Stimulated activated CD4-positive, alpha-beta T cell treated with anti-CD3 and anti-CD28 coated beads, Interleukin-2, amount 100 ng/mL, for 4 hours (primary cell): Measurements from ENCODE around the gene DMRT1.

Experiments
- DNase-seq: peaks from one replicate; pipeline ENCODE4 v3.0.0-alpha.2; 2020; ENCODE audit warnings: low read depth

The DMRT1 gene

GRCh38 chr9:841371-842209, at the start of gene DMRT1:
Gene DMRT1 (plus strand): TSS chr9:841697. CDS start chr9:841839, 142 bp downstream.
- no peak for DNase-seq

- DNase-seq: no peak
Observed at GRCh38 chr9:792331-793260, 48.9 kb upstream of the DMRT1 start.

GRCh38 chr9:794386-794785, 47.1 kb upstream of the DMRT1 start:
- DNase-seq: no peak

- no peak for DNase-seq
Observed at GRCh38 chr9:795869-796268, 45.6 kb upstream of the DMRT1 start.

GRCh38 chr9:800591-801150, 40.8 kb upstream of the DMRT1 start:
- no peak for DNase-seq

- DNase-seq: no peak
Observed at GRCh38 chr9:801399-802071, 40.0 kb upstream of the DMRT1 start.

GRCh38 chr9:804026-804425, 37.5 kb upstream of the DMRT1 start:
- DNase-seq: no peak

- no peak for DNase-seq
Observed at GRCh38 chr9:805151-805550, 36.3 kb upstream of the DMRT1 start.

GRCh38 chr9:806285-807156, 35.0 kb upstream of the DMRT1 start:
- DNase-seq: no peak

GRCh38 chr9:811106-811531, 30.4 kb upstream of the DMRT1 start:
- DNase-seq: no peak

- no peak for DNase-seq
Observed at GRCh38 chr9:818958-819357, 22.5 kb upstream of the DMRT1 start.

GRCh38 chr9:826500-827280, 14.8 kb upstream of the DMRT1 start:
- DNase-seq: no peak

GRCh38 chr9:840343-840742, 1.2 kb upstream of the DMRT1 start:
- no peak for DNase-seq

- DNase-seq: no peak
Observed at GRCh38 chr9:842635-843426, 1.3 kb downstream of the DMRT1 start.

- no peak for DNase-seq
Observed at GRCh38 chr9:843427-843785, 1.9 kb downstream of the DMRT1 start.

- no peak for DNase-seq
Observed at GRCh38 chr9:846852-847251, 5.4 kb downstream of the DMRT1 start.

- DNase-seq: no peak
Observed at GRCh38 chr9:847505-847904, 6.0 kb downstream of the DMRT1 start.

- DNase-seq: no peak
Observed at GRCh38 chr9:849431-849830, 7.9 kb downstream of the DMRT1 start.

- no peak for DNase-seq
Observed at GRCh38 chr9:852539-852938, 11.0 kb downstream of the DMRT1 start.

GRCh38 chr9:859251-859650, 17.8 kb downstream of the DMRT1 start:
- DNase-seq: no peak
